ENCODE results near the gene FBXO48.

FBXO48 gene

GRCh38 chr2:68415521-68415920 is 51.6 kb downstream of the FBXO48 start:
- ChIA-PET POLR2A (no interaction called here), CTCF (interaction anchor here (0.7 to 2.0 kb wide), 2 partner anchors 26 to 1001 kb away, joined by 3 to 4 read pairs; no protein-coding TSS in a partner anchor)
- no peaks in the 10 kb centered on the region for H3K36me3 ChIP-seq (ENCODE audit: control insufficient read depth in 2 of 2, insufficient read depth in 1 of 2, low read length in 2 of 2)
- TF ChIP-seq ZNF621 (tag by site-specific recombination; IDR thresholded peaks at IDR 0.05): no peak
- no peak for TF ChIP-seq ZNF132 (tag by site-specific recombination; IDR thresholded peaks at IDR 0.05; ENCODE audit: borderline replicate concordance)
- TF ChIP-seq ZNF112 (tag by site-specific recombination; IDR thresholded peaks at IDR 0.05): no peak
- TF ChIP-seq ZNF174 (tag by site-specific recombination; IDR thresholded peaks at IDR 0.05): no peak
- TF ChIP-seq ZNF501 (tag by site-specific recombination; IDR thresholded peaks at IDR 0.05): no peak
- H3K27ac ChIP-seq (ENCODE audit: extremely low read depth, low read depth, low read length): no peak overlapping the region
- H3K9me3 ChIP-seq (ENCODE audit: control insufficient read depth, insufficient read depth, low read depth, low read length): no peaks in the 10 kb centered on the region
- H3K4me1 ChIP-seq (ENCODE audit: control insufficient read depth, insufficient read depth, low read length): no peaks in the 10 kb centered on the region
- H3K4me3 ChIP-seq (ENCODE audit: low read depth, low read length): no peak overlapping the region

- no peaks in the 10 kb centered on the region for H3K36me3 ChIP-seq (ENCODE audit: control insufficient read depth in 2 of 2, insufficient read depth in 1 of 2, low read length in 2 of 2)
- TF ChIP-seq ZNF48 (tag by site-specific recombination; IDR thresholded peaks at IDR 0.05) (no peak), ZNF280C (tag by site-specific recombination; IDR thresholded peaks at IDR 0.05) (no peak), ZNF174 (tag by site-specific recombination; IDR thresholded peaks at IDR 0.05) (no peak), ZFP37 (tag by site-specific recombination; IDR thresholded peaks at IDR 0.05) (no peak), SCRT2 (tag by site-specific recombination; IDR thresholded peaks at IDR 0.05) (no peak), CTCF (tag by site-specific recombination; IDR thresholded peaks at IDR 0.05) (no peak), ZBTB7A (tag by site-specific recombination; IDR thresholded peaks at IDR 0.05; ENCODE audit: low read depth) (no peak), ZNF645 (tag by site-specific recombination; IDR thresholded peaks at IDR 0.05) (no peak), ZNF121 (tag by site-specific recombination; IDR thresholded peaks at IDR 0.05) (no peak), ZNF660 (tag by site-specific recombination; IDR thresholded peaks at IDR 0.05) (no peak), ZNF391 (tag by site-specific recombination; IDR thresholded peaks at IDR 0.05; ENCODE audit: borderline replicate concordance, low read depth) (no peak), ZNF624 (tag by site-specific recombination; IDR thresholded peaks at IDR 0.05) (no peak), ZNF600 (tag by site-specific recombination; IDR thresholded peaks at IDR 0.05) (no peak), HOXD13 (CRISPR knock-in tag; IDR thresholded peaks at IDR 0.05; ENCODE audit: borderline replicate concordance) (no peak)
- ChIA-PET POLR2A (no interaction called here), CTCF (interaction anchor here (0.7 to 1.4 kb wide), 2 partner anchors 20 to 1000 kb away, joined by 3 read pairs; no protein-coding TSS in a partner anchor)
- no peaks in the 10 kb centered on the region for H3K9me3 ChIP-seq (ENCODE audit: control insufficient read depth, insufficient read depth, low read depth, low read length)
- no peak overlapping the region for H3K4me3 ChIP-seq (ENCODE audit: low read depth, low read length)
- H3K27ac ChIP-seq (ENCODE audit: extremely low read depth, low read depth, low read length): no peak overlapping the region
- no peaks in the 10 kb centered on the region for H3K4me1 ChIP-seq (ENCODE audit: control insufficient read depth, insufficient read depth, low read length)
Observed at GRCh38 chr2:68414876-68415275, 52.2 kb downstream of the FBXO48 start.

- Histone ChIP-seq H3K4me3 (ENCODE audit: low read depth, low read length) (no peak overlapping the region), H3K27ac (ENCODE audit: extremely low read depth, low read depth, low read length) (no peak overlapping the region), H3K36me3 (ENCODE audit: control insufficient read depth in 2 of 2, insufficient read depth in 1 of 2, low read length in 2 of 2) (no peaks in the 10 kb centered on the region), H3K4me1 (ENCODE audit: control insufficient read depth, insufficient read depth, low read length) (no peaks in the 10 kb centered on the region), H3K9me3 (ENCODE audit: control insufficient read depth, insufficient read depth, low read depth, low read length) (no peaks in the 10 kb centered on the region)
- POLR2A ChIA-PET: no interaction called here
- CTCF ChIA-PET: interaction anchor here (0.6 to 1.4 kb wide), 3 partner anchors 12 to 132 kb away, joined by 3 read pairs; no protein-coding TSS in a partner anchor
- TF ChIP-seq ZNF274 (IDR thresholded peaks at IDR 0.05; ENCODE audit: low read length) (no peak), ZNF274 (tag by site-specific recombination; IDR thresholded peaks at IDR 0.05; ENCODE audit: borderline replicate concordance) (no peak), ZNF221 (tag by site-specific recombination; IDR thresholded peaks at IDR 0.05; ENCODE audit: borderline replicate concordance) (no peak), ZNF23 (tag by site-specific recombination; IDR thresholded peaks at IDR 0.05; ENCODE audit: borderline replicate concordance) (no peak), ZBTB1 (tag by site-specific recombination; IDR thresholded peaks at IDR 0.05) (no peak), ZNF510 (tag by site-specific recombination; IDR thresholded peaks at IDR 0.05; ENCODE audit: insufficient replicate concordance) (no peak), ZNF560 (tag by site-specific recombination; IDR thresholded peaks at IDR 0.05; ENCODE audit: borderline replicate concordance) (no peak), ZNF514 (tag by site-specific recombination; IDR thresholded peaks at IDR 0.05) (no peak), ZNF785 (tag by site-specific recombination; IDR thresholded peaks at IDR 0.05) (no peak), ZNF362 (tag by site-specific recombination; IDR thresholded peaks at IDR 0.05) (no peak), ZNF169 (tag by site-specific recombination; IDR thresholded peaks at IDR 0.05) (no peak)
Observed at GRCh38 chr2:68414452-68414851, 52.6 kb downstream of the FBXO48 start.

Measured in HEK293 (cell line).